T follicular helper cell (primary cell): ENCODE data around the gene PPP6R3.
"Not testable (repeated sequence)": the region's sequence is repeated elsewhere in the genome, so short reads cannot be mapped to it uniquely, and the experiment has no call there.

ENCODE experiments used
- DNase-seq: peaks from one replicate; pipeline ENCODE4 v3.0.0-alpha.2; 2020; ENCODE audit warnings: low read depth

The PPP6R3 gene

GRCh38 chr11:68436162-68436888, 24.2 kb upstream of the PPP6R3 start:
- no peak for DNase-seq

- DNase-seq = no peak
These were observed 23.3 kb upstream of the PPP6R3 start for GRCh38 chr11:68436985-68437926.

DNA sequence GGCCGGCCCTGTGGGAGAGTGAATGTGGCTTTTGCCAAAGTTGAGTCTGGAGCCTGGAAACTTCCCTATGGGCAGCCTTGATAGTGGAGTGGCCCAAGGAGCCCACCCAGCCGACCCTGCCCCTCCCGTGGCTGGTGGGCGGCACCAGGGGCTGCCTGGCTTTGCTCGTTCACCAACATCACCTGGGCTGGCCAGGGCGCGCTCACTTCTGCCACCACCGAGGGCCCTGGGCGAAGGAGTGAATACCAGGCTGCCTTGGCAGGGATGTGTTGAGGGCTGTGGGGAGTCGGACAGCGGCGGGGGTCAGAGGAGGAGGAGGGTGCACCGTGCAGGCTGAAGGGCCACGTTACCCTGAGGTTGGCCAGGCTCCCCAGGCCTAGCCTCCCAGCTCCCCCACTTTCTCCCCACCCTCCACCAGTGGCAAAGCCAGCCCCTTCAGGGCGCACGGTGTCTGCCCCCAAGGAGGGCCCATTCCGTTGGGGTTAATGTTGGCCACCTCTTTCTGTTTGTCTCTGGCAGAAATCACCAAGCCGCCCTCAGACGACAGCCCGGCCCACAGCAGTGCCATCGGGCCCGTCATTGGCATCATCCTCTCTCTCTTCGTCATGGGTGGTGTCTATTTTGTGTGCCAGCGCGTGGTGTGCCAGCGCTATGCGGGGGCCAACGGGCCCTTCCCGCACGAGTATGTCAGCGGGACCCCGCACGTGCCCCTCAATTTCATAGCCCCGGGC, 22.5 kb upstream of the PPP6R3 start:
- DNase-seq = no peak

- DNase-seq = no peak
These were observed 21.8 kb upstream of the PPP6R3 start for GRCh38 chr11:68438658-68439259.

GRCh38 chr11:68439355-68440065, 21.0 kb upstream of the PPP6R3 start:
- no peak for DNase-seq

DNA sequence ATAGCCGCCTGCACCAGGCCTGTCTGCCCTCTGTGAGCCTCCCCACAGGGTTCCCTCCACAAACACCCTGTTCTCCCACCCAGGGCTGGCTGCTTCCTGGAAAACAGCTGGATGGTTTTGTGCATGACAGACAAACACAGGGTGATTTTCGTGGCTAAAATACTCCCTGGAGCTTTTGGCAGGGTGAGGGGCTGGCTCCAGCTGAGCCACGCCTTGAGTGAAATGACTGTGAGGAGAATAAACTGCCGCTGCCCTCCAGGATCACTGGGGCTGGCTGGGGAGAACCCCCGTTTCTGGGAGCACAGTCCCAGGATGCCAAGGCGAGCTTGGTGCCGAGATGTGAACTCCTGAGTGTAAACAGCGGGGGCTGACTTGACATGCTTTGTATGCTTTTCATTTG, 20.3 kb upstream of the PPP6R3 start:
- DNase-seq = no peak

GRCh38 chr11:68441466-68442230, 18.9 kb upstream of the PPP6R3 start:
- DNase-seq = no peak

- no peak for DNase-seq
These were observed 18.1 kb upstream of the PPP6R3 start for GRCh38 chr11:68442433-68442832.

GRCh38 chr11:68444566-68444965, 16.0 kb upstream of the PPP6R3 start:
- no peak for DNase-seq

GRCh38 chr11:68445531-68446035, 15.0 kb upstream of the PPP6R3 start:
- DNase-seq = no peak

DNA sequence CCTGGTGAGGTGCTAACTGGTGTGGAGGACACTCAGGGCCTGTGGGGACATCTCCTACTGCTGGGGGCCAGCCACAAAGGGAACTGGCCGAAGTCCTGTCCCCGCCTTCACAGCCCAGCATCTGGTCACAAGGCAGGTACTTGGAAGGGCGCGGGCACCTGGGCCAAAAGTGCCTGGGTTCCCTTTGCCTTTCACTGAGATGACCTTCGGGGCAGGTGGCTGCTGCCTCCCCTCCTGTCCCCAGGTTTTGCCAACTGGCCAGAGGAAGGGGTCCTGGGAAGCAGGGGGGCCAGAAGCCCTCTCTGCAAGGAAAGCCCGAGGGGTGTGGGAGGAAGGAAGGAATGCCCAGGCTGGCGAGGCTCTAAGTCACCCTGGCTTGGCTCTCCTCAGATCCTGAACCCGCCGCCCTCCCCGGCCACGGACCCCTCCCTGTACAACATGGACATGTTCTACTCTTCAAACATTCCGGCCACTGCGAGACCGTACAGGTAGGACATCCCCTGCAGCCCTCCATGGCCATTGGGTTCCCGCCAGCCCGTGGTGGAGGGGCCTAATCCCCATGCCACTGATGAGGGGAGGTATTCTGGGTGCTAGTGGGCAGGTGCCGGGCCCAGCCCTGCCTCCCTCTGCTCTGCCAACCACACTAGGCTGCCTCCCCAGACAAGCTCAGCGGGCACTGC, 14.4 kb upstream of the PPP6R3 start:
- no peak for DNase-seq

DNA sequence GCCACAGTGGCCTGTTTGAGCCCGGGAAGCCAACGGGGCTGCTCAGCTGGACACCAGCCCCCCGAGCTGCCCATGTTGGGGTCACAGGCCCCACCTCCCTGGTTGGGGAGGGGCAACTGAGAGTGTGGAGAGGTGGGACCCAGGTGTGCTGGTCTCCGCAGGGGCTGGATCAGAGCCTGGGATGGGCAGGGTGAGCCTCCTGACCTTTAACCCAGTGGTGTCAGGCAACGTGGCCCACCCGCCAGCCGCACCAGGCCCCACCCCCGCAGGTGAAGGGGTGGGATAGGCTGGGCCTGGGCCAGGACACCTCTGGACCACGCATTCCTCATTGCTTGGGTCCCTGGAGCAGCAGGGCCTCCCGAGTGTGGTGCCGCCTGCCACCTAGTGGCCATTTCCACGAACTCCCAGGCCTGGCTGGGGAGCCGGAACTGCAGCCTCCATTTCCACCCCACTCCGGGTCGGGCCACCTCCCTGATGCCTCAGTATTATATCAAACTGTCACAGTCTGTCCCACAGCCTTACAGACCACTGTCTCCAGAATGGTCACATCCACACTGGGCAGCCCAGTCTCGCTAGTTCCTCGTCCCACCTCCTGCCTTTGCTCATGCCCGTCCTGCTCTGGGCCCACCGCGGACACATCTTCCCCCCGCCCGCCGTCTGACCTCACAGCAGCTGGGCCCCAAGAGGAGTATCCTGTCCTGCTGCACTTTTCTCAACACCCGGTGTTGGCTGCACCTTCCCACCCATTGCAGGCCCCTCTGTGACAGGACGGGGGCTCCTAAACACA, 13.3 kb upstream of the PPP6R3 start:
- DNase-seq = peak; percentile 66

GRCh38 chr11:68447914-68448313, 12.6 kb upstream of the PPP6R3 start:
- not testable (repeated sequence) for DNase-seq

DNA sequence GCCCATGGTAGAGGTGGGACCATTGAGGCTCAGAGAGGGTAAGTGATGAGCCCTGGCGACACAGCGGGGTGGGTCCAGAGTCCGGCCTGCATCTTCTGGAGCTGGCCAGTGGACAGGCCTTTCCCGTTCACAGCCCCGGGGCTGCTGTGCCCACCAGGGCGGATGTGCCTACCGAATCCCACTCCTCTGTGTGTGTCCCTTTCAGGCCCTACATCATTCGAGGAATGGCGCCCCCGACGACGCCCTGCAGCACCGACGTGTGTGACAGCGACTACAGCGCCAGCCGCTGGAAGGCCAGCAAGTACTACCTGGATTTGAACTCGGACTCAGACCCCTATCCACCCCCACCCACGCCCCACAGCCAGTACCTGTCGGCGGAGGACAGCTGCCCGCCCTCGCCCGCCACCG, 11.9 kb upstream of the PPP6R3 start:
- no peak for DNase-seq

DNA sequence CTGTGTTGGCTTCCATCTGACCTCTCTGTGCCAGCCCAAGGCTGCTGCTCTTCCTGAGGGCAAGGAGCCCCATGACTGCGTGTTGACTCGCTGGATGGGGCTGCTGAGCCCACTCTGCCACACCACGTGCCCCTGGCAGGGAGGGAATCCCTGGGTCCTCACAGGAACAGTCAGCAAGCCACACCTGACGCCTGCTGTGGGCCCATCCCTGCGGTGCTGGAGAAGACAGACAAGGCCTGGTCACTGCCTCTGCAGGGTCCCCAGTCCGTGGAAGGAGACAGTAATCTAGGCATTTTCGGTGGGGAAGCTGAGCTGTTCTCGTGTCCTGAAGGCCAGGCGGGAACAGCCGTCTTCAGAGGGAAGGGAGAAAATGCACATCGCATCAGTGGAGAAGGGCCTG, 10.6 kb upstream of the PPP6R3 start:
- DNase-seq = no peak

GRCh38 chr11:68450711-68451110, 9.8 kb upstream of the PPP6R3 start:
- DNase-seq = no peak

- DNase-seq = no peak
These were observed 5.8 kb upstream of the PPP6R3 start for GRCh38 chr11:68454767-68455166.

- no peak for DNase-seq
These were observed 5.1 kb upstream of the PPP6R3 start for GRCh38 chr11:68455485-68455884.
